ENCODE data around the gene KIF23. TPM values are rescaled to one million over a fixed set of nuclear protein-coding genes. Genes with fewer than 3 reads are reported as not detected.

The KIF23 gene
- total and polyA plus RNA-seq, 2 of the 4 experiments (the other 2 are of a cell fraction) = 37.7 to 56.1 TPM

DNA sequence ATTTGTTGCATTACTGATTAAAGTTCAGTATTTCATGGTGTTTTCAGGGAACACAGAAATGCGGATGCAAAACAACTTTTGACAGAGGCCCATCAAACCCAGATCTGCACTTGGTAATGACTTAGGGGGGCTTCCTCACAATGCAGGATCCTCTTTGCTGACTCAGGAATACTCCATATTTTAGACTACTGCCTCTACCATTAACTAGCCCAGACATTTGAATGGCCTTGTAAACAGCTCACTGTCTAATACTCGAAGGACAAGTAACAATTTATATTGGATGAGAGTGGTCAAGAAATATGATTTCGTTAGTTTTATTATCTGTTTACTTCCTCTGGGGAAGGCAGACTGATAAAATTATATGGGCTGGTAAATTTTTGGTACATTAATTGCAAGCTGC is 9.0 kb upstream of the KIF23 start:
- no peak overlapping the region for H3K4ac ChIP-seq (ENCODE audit: low read depth, low read length)
- no peak for ATAC-seq (ENCODE audit: low read depth)
- dilution Hi-C loops (cut with HindIII; ENCODE audit: low sequenced_read_pairs, unreplicated experiment) = no loop called here
- CTCF ChIA-PET = no interaction called here
- no peak overlapping the region for H3K27ac ChIP-seq (ENCODE audit: insufficient read depth, low read length)
- no peak overlapping the region for H3K4me2 ChIP-seq (ENCODE audit: low read depth, low read length)
- H2AK9ac ChIP-seq (replicated peaks; ENCODE audit: low read depth, low read length, poor library complexity) = no peak overlapping the region
- no peak for DNase-seq
- peaks cover 32% of the 10 kb centered on the region for H3K9me1 ChIP-seq (ENCODE audit: insufficient read depth, low read length)
- no peak overlapping the region for H2BK15ac ChIP-seq (ENCODE audit: low read depth, low read length)
- POLR2A ChIA-PET (ENCODE audit: unreplicated experiment) = no interaction called here
- in situ Hi-C loops (cut with MboI; ENCODE audit: low sequenced_read_pairs) = no loop called here
- H2BK20ac ChIP-seq (ENCODE audit: low read depth, low read length) = no peak overlapping the region
- no peak overlapping the region for H4K5ac ChIP-seq (ENCODE audit: low read depth, low read length)
- no peak overlapping the region for H3K18ac ChIP-seq (ENCODE audit: low read depth, low read length)
- H3K9me3 ChIP-seq (ENCODE audit: control insufficient read depth, insufficient read depth, low read length) = no peaks in the 10 kb centered on the region
- H2AK5ac ChIP-seq (ENCODE audit: low read depth, low read length) = no peak overlapping the region
- H3K79me1 ChIP-seq (ENCODE audit: low read depth in 1 of 2, low read length in 2 of 2) = peaks cover 28 to 71% of the 10 kb centered on the region in 2 experiments
- peaks cover 9% of the 10 kb centered on the region for H3K4me1 ChIP-seq (ENCODE audit: control insufficient read depth, insufficient read depth, low read length)
- WGBS, 2 experiments (ENCODE audit: extremely low coverage in 2 of 2, insufficient read length in 1 of 2) = no CpG with 5 or more reads among the region's 3 CpGs
- H4K91ac ChIP-seq (ENCODE audit: insufficient read depth, low read depth, low read length) = no peak overlapping the region
- BruUV-seq (replicated peaks) = no TSS peak
- H3K14ac ChIP-seq (replicated peaks; ENCODE audit: low read depth, low read length) = no peak overlapping the region
- no peak overlapping the region for H3K23ac ChIP-seq (ENCODE audit: low read depth, low read length)
- no peaks in the 10 kb centered on the region for H3K36me3 ChIP-seq (ENCODE audit: control insufficient read depth, insufficient read depth, low read length)
- TF ChIP-seq MAZ (IDR thresholded peaks at IDR 0.05; ENCODE audit: borderline replicate concordance, low read depth, low read length) (no peak), MAFK (IDR thresholded peaks at IDR 0.05; ENCODE audit: low read depth, low read length) (peak; percentile 61)
- H4K8ac ChIP-seq (ENCODE audit: low read depth in 2 of 2, low read length in 2 of 2) = no peak overlapping the region
- H3K4me3 ChIP-seq (ENCODE audit: insufficient read depth, low read depth, low read length) = no peak overlapping the region
- no peak overlapping the region for H2BK5ac ChIP-seq (ENCODE audit: low read depth, low read length, poor library complexity, severe bottlenecking)
- H3K9ac ChIP-seq (ENCODE audit: low read depth, low read length) = no peak overlapping the region
- H3K56ac ChIP-seq (ENCODE audit: extremely low read depth, insufficient read depth, low read length) = no peak overlapping the region
- H2AFZ ChIP-seq (replicated peaks; ENCODE audit: low read length, poor library complexity) = no peak overlapping the region
- H2BK120ac ChIP-seq (ENCODE audit: low read depth, low read length) = no peak overlapping the region
- H4K20me1 ChIP-seq (ENCODE audit: insufficient read depth, low read length) = peaks cover 25% of the 10 kb centered on the region
- H3K27me3 ChIP-seq (ENCODE audit: control insufficient read depth, insufficient read depth, low read length) = no peaks in the 10 kb centered on the region
- intact Hi-C loops (cut with micrococcal nuclease) = no loop called here

All from IMR-90 (cell line).